GM19043 (cell line): Measurements from ENCODE around the gene MOB3C.

Experiments used
- ATAC-seq: cut with Tn5 transposase; IDR thresholded peaks from one replicate; pipeline ENCODE4 v1.9.1; 2021; ENCODE audit warnings: low read depth; ENCODE audit not compliant: unreplicated experiment

The MOB3C gene

DNA sequence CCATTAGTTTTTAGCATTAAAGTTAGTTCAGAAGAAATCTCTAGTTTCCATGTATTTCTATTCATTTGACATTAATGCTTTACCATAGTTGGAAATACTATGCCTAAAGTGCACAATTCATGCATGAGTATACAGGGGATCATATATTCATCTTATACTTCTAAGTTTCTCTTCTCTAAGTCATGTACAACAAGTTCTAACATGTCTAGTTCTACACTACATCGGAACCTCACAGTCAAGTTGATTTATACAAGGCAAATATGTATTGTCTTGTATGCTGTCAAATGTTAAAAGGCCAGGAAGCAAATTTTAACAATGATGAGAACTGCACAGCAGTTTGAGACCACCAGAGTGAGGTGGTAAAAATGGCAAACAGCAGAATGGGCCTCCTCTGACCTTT, 22.9 kb upstream of the MOB3C start:
- ATAC-seq = no peak

DNA sequence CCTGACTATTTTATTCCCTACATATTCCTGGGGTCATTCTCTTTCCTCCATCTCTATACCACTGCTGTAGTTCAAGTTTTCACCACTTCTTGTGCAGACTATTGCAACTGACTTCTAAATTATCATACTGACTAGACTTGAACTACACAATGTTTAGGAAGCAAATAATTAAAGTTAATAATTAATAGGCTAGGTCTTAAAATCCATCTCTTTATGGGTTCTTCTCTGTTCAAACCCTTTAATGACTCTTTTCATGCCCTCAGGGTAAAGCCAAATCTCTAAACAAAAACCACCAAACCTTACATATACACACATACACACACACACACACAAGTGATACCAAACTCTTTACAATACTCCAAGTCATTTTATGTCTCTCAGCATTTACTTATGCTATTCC, 22.3 kb upstream of the MOB3C start:
- no peak for ATAC-seq

DNA sequence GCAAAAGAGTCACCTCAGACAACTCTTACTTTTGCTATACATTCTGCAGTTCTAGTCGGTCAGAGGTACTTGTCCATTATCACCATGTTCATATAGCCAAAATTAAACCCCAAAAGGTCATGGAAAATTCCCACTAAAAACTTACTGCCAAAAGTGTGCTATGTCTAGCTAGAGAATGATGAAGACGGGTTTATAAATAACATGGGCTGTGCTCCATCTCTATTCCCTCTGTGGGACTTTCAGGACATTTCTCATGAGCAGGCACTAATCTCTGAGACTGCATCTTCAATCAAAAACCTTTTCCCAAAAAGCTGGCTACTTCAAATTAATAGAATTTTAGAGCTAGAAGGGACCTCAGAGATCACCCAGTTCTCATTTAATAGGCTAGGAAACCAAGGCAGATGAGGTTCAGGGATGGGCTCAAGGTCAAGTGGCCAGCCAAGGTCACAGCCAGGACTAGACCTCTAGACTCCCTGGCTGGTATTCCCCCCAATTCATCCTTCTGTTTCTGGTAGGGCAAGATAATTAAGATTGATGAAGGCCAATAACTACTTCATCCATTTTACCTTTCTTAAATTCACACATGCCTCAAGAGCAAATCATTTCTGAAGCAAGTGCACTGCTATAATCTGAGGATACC, 21.0 kb upstream of the MOB3C start:
- ATAC-seq = no peak

DNA sequence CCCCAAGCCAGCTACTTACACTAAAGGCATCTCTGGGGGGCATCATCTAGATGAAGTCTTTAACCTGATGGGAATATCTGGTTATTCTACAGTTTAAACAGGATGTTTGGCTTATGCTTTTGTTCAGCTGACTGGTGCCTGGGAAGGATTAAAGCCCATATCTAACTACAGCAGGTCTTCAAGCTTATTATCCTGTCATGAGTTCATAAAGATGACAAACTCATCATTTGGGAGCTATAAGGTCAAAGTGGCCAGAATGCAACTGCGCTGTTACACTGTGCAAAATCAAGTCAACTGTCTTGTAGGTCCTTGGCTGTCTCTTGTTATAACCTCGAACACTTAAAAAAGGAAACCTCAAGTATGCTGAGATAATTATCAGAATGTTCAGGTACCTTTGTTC, 18.6 kb upstream of the MOB3C start:
- no peak for ATAC-seq

DNA sequence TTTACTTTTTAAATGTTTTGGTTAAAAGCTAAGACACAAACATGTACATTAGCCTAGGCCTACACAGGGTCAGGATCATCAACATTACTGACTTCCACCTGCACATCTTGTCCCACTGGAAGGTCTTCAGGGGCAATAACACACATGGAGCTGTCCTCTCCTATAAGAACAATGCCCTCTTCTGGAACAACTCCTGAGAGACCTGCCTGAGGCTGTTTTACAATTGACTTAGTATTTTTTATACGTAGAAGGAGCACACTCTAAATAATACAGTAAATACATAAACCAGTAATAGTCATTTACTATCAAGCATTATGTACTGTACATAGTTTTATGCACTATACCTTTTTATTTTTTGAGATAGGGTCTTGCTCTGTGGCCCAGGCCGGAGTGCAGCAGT, 14.1 kb upstream of the MOB3C start:
- no peak for ATAC-seq

DNA sequence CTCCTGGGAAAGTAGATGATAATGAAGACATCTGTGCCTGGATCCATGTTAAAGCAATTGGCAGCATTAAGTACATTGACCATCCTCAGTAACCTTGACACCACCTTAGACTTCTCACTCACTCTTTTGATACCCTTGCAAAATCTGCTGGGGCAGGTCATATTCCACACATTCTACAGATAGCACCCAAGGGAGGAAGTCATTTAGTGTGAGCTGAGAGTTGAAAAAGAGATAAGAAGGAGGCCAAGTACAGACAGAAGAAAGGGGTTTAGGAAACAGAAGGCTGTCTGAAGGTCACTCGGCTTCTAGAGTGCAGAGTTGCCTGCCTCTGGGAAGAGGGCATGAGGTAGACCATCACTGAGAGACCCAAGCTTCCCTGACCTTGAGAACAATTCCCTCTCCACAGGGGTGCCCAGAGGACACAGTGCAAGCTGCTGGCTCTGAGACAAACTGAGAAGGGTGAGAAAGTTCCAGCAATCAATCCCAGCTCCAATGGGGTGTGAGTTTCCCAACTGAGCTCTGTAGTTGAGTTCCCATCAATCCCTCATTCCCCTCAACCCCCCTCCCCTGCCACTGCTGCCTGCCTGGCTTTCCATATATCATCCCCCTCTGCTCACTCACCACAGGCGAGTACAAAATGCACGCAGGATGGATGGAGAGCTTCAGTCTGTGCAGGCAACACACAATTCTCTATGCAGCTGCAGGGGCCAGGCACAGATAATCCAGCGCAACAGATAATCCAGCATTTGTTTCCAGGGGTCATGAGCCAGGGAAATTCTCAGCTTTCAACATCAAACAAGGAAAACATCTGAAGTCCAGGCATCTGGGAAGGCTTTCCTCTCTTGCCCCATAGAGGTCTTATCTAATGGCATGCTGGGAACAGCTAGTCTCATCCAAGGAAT, 7.4 kb upstream of the MOB3C start:
- no peak for ATAC-seq

DNA sequence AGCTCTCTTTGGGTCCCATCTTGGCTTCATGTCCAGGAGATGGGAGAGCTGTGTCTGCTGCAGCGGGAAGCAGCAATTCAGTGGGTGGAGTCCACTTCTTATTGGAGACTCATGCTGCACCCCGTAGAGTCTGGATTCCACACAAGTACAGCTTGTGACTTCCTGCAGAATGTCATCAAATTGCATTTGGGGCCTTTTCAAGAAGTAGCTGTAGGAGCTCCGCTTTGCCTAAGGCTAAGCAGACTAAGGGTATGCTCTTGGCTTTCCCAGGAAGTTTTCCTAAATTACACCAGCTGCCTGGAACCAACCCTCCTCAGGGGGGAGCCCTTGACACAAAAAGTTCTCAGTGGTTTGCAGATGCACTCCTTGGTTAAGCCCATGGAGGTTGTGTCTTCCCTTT, 5.7 kb upstream of the MOB3C start:
- ATAC-seq = no peak

DNA sequence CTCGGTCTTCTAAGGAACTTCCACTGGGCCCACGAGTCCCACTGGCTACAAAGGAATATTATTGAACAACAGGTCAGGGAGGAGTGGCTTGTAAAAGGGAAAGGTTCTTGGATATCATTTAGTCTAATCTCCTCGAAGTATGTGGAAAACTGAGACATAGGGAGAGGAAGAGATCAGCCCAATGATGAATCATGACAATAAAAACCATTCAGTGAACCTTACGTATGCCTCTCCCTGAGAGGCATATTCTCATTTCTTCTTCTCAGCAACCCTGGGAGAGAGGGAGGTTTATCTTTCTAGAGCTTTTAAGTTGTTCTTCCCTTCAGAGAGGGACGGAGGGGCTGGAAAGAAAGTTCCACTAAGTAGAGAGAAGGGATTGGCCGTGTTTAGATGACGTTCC, 5.3 kb upstream of the MOB3C start:
- ATAC-seq = no peak

DNA sequence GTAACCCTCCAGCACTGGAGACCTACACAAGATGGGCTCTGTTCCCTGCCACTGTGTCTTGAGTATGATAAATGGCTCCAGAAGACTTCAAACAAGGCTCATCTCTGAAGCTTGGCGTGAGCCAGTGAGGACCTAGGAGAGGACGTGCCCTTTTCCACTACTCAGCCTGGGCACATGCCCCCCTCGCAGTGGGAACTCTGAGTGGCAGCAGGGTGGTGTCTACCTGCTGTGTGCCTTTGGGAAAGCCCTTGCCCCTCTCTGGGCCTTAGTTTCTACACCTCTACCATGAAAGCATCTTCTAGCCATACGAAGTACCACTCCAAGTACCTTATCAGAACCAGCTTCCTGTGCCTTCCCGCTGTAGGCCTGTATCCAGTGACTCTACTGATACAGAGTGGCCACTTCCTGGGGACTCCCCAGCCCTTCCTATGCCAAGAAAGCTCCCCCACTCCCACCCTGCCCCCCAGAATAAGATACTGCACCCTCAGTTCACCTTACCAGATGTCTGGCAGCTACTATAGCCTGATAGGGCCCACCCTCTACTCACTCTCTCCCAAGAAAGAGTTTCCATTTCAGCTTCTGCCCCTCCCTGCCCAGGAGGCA, 3.1 kb upstream of the MOB3C start:
- ATAC-seq = no peak

DNA sequence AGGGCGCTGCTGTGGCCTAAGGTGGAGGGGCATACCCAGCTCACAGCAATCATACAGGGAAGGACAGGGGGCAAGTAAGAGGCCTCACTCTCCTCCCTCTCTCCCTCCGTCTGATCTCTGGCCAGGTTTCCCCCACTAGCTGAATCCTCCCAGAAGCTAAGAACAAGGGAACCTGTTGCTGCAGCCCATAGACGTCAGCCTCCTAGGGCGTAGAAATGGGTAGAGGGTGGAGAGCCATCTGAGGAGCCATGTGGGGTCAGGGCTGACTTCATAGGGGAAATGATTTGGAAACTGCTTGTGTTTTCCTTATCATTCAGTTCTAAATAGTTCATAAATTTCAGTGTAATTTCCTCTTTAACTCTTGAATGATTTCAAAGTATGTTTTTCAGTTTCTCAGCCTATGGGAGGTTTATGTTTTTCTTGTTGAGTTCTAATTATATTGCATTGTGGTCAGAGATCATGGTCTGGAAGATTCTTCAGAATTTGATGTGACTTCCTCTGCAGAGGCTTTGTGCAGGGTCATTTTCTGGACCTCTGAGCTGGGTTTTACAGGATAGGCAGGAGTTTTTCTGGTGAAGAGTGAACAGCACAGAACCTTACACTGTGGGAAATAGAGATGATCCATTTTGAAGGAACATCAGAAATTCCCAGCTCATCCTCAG, 2.3 kb upstream of the MOB3C start:
- ATAC-seq = no peak

DNA sequence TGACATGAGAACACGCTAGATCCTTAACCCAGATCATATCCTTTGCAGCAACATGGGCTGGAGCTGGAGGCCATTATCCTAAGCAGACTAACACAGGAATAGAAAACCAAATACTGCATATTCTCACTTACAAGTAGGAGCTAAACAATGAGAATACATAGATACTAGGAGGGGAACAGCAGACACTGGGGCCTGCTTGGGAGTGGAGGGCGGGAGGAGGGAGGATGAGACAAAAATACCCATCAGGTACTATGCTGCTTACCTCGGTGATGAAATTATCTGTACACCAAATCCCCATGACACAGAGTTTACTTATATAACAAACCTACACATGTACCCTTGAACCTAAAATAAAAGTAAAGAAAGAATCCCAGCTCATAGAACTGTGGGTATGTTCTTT, 1.2 kb upstream of the MOB3C start:
- ATAC-seq = no peak

DNA sequence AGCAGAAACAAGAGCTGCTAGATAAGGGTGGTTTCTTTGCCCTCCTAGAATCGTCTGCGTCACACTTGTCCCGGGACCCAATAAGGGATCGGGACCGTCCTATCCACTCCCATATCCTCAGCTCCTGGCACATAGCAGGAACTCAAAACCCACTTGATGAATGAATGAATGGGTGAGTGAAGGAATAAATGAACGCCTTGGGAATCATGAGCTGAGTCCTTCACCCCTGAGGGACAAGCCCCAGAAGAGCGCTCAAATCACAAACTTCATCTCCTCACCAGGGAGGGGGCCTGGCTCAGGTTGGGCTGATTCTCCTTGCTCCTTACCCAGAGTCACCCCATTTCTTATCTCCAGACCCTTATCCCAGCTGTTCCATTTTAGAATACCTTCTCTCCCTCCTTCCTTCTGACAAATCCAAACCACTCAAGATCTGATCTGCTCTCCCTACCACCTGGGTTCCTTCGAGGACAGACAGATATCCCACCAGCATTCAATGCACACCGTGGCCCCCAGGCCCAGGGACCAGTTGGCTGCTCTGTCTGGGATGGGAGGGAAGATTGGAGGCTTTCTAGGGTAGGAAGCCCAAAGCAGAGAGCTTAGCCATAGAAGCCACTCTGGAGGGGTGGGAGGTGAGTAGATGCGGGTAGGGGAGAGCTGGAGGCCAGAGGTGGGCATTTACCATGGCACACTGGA, 643 bp upstream of the MOB3C start:
- no peak for ATAC-seq

DNA sequence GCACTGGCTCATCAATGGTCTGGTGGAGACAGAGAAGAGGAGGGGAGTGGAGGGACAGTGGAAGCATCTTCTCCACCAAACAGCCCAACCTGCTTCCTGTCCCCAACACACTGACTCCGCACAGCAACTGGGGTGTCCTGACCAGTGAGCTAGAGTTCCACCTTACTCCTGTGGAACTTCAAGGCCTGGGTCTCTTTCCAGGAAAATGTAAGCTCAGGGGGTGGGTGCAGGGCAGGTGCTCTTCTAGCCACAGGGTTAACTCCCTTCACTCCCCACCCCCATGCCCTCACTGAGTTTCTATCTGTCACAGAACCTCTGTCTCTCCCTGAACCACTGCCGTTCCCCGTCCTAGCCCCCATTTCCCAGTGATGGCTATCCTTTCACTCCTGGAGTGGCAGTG, 876 bp downstream of the MOB3C start:
- no peak for ATAC-seq

DNA sequence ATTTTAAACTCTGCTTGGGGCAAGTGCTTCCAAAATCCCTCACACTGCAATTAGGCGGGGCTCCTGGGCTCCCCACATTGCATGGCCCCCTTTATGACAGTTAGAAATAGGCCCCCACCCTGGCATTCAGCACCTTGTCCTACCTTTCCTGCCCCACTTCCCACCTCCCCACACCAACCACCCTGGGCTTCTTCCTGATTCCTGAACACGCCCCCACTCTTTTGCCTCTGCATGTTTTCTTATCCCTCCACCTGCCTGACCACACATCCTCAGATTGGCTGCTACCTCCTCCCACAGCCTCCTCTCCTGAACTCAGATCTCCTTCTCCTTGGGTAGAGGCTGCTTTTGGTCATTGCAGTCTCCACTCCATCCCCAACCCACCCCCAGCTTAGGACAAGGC, 1.5 kb downstream of the MOB3C start:
- no peak for ATAC-seq

DNA sequence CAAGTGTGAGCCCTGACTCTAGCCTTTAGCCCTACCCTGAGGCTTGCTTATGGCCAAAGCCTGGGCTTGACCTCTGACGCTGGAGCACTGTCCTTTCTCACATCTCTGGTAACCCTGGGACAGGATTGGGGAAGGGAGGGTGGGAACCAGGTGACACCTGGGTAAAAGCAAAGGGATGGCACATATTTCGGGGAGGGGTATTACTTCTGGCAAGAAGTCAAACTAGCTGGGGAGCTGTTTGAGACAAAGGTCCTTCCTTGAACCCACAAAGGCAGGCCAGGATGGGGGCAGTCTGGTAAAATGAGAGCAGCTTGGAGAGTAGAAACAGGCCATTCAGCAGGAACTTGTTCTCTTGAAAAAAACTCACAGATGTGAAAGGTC, 2.0 kb downstream of the MOB3C start:
- ATAC-seq = no peak

DNA sequence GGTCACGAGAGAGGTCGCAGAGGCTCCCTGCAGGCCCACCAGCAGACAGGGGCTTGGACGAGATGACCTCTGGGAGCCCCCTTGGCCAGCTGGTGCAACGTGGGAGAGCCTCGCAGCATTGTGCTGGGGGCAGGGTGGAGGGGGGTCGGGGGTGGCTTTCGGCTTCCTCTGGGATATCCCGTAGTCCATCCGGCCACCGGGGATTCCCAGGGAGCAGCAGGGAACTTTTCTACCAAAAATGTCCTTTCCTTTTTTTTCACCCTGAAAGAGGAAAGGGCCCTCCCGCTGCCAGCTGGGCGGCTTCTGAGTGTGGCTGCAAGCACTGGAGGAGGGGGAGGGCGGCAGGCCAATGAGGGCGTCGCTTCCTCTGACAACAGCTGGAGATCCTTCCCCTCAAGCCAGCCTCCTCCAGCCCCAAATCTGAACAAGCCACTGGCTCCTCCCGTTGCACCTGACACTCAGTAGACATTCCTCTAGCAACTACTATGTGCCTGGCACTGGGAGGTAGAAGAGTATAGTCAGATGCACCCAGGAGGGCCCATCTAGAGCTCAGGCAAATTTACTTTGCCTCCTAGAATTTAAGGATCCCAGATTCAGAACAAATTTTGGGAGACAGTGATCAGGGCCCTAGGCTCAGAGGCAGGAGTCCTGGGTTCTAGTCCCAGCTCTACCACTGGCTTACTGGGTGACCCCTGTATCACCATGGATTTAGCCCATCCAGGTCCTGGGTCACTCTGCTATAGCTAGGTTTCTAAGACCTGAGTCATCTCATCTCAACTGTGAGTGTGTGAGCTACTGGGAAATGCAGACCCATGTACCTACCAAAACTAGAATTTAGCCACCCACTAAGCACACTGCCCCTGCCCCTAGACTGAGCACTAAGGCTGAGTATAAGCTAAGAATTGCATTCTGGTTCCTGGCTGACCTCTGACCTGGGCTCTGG, 2.7 kb downstream of the MOB3C start:
- ATAC-seq = peak; percentile 56

DNA sequence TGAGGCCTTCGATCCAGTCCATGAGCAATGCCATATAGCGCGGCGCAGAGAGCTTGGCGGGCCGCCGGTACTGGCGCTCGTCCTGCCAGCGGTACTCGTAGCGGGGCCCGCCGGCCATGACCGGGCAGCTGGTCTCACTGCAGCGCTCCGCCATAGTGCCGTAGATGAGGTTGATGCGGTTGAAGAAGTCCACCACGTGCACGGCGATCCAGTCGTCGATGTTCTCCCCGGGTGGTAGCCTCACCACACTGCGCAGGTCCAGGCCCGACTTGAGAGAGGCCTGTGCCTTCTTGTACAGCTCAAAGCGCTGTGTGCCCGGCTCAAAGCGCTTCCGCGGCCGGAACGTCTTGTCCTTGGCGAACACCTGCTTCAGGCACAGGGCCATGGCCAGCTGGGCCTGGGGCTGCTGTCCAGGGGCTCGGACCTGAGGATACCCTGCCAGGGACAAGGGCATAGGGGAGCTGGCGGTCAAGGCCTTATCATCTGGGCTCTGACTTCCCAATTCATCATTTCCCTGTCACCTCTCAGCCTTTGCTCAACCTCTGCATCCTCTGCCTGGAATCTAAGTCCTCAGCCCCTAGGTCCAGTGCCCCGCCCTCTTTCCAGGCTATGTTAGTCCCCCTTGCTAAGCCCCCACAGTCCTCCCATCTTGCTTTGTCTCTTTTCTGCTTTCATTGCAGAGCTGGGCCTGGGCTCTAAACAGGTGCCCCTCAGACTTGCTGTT, 3.5 kb downstream of the MOB3C start:
- ATAC-seq = no peak

DNA sequence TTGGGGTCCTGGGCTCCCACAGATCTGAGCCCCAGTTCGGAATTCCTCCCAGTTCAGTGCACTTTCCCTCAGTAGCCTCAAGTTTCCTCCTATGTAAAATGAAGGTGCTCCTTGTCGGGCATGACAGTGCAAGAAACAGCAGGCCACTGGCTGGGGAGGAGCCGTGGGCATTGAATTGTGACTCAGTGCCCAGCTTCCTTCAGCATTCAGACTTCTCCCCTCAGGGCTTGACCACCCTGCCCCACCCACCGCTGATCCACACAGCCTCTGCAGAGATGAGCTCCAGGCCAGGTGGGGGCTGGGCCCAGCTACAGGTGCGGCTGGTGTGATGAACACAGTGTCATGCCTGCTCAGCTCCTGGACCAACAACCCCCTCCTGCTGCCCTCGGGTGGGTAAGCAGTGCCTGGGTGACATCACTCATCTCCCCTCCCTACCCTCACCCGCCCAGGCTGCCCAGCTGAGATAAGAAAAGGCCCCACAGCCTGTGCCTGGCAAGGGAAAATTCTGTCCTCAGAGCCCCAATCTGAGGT, 4.9 kb downstream of the MOB3C start:
- ATAC-seq = no peak
